H1 (cell line): ENCODE data around the gene ZNF282.

Experiments used
- POLR2A ChIP-seq, 2 experiments: IDR thresholded peaks; 1 replicate in 1 of 2; 2 replicates in 1 of 2; pipeline ENCODE4 v1.6.1; 2011; ENCODE audit warnings: low read depth in 2 of 2, low read length in 2 of 2, mild to moderate bottlenecking in 2 of 2; ENCODE audit errors: control extremely low read depth in 1 of 2
- POLR2AphosphoS5 ChIP-seq: IDR thresholded peaks from 2 replicates; pipeline ENCODE4 v1.6.1; 2011; ENCODE audit warnings: low read depth, low read length
- SRF ChIP-seq: IDR thresholded peaks from 2 replicates; pipeline ENCODE4 v1.6.1; 2011; ENCODE audit warnings: mild to moderate bottlenecking, low read depth, low read length, moderate library complexity
- TF ChIP-seq, protein P1 (sequence below), 3 experiments: IDR thresholded peaks; 1 replicate in 2 of 3; 2 replicates in 1 of 3; pipeline versions ENCODE4 v1.5.1 to v1.6.1; 2011; ENCODE audit warnings: low read length in 3 of 3, mild to moderate bottlenecking in 3 of 3, inconsistent platforms in 2 of 3, low read depth in 1 of 3, moderate library complexity in 1 of 3; ENCODE audit not compliant: insufficient read depth in 1 of 3; ENCODE audit errors: control extremely low read depth in 1 of 3

DNA sequence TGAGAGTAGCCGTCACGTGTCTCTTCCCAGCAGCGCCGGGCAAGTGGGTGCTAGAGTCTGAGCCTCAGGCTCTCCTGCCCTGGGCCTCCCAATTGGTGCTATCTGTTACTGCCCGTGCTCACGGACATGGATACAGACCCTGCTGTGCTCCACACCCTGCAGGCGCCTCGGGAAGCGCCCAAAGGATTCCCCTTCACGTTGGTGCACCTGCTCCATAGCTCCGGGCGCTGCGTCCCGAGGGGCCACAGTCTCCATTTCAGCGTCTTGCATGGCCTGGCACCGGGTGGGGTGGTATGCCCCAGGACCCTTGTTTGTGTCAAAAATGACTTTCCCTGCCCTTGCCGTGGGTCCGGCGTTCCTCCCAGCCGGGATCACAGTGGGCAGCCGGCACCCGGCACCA, 30.3 kb downstream of the ZNF282 start:
- TF ChIP-seq POLR2A (IDR thresholded peaks at IDR 0.05; ENCODE audit: control extremely low read depth in 1 of 2, low read depth in 2 of 2, low read length in 2 of 2) (no peak), SRF (no peak), POLR2AphosphoS5 (no peak)
- TF ChIP-seq, protein P1, sequence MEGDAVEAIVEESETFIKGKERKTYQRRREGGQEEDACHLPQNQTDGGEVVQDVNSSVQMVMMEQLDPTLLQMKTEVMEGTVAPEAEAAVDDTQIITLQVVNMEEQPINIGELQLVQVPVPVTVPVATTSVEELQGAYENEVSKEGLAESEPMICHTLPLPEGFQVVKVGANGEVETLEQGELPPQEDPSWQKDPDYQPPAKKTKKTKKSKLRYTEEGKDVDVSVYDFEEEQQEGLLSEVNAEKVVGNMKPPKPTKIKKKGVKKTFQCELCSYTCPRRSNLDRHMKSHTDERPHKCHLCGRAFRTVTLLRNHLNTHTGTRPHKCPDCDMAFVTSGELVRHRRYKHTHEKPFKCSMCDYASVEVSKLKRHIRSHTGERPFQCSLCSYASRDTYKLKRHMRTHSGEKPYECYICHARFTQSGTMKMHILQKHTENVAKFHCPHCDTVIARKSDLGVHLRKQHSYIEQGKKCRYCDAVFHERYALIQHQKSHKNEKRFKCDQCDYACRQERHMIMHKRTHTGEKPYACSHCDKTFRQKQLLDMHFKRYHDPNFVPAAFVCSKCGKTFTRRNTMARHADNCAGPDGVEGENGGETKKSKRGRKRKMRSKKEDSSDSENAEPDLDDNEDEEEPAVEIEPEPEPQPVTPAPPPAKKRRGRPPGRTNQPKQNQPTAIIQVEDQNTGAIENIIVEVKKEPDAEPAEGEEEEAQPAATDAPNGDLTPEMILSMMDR (IDR thresholded peaks at IDR 0.05; ENCODE audit: control extremely low read depth in 1 of 3, insufficient read depth in 1 of 3, low read depth in 1 of 3, low read length in 3 of 3) = no peak
